ENCODE data around the gene ASCL5. TPM values are rescaled to one million over a fixed set of nuclear protein-coding genes. Genes with fewer than 3 reads are reported as not detected.

Gene ASCL5
- total and polyA plus RNA-seq, 2 donors, result 0.14 TPM; not detected in 1

DNA sequence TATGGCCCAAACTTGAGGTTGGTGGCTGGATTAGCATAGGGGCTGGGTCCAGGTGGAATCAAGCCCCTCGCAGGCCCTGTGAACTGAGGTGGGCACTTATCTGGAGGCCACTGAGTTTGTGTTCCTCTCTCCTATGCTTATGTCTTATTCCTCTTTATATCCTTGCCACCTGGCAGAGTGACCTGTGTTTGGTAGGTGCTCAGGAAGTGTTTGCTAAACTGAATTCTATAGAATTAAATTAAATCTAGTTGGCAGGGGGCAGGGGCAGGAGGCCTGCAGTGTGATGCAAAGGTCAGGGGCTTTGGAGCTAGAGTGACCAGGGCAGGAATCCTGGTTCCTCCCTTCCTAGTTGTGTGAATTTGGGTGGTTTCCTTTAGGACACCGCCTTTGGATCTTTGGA is 28.4 kb upstream of the ASCL5 start:
- no peak overlapping the region for H3K4me3 ChIP-seq (ENCODE audit: low read length in 2 of 2)
- no peaks in the 10 kb centered on the region for H3K9me3 ChIP-seq (ENCODE audit: control insufficient read depth in 2 of 2, insufficient read depth in 1 of 2, low read length in 1 of 2)
- no peak for DNase-seq (ENCODE audit: low read depth in 6 of 9, low spot score in 9 of 9)
- WGBS, result 99% methylated on average over 2 of the region's 2 CpGs
- H3K27ac ChIP-seq (ENCODE audit: low read depth in 1 of 2, low read length in 1 of 2), result no peak overlapping the region
- peaks cover 4 to 11% of the 10 kb centered on the region in 2 donors for H3K4me1 ChIP-seq (ENCODE audit: control insufficient read depth in 2 of 2, insufficient read depth in 2 of 2, low read length in 2 of 2)
- H3K36me3 ChIP-seq (ENCODE audit: control insufficient read depth in 2 of 2, insufficient read depth in 2 of 2, low read length in 1 of 2), result peaks cover 13 to 14% of the 10 kb centered on the region in 2 donors
- H3K27me3 ChIP-seq (ENCODE audit: control insufficient read depth in 2 of 2, insufficient read depth in 1 of 2, low read length in 1 of 2), result no peaks in the 10 kb centered on the region

DNA sequence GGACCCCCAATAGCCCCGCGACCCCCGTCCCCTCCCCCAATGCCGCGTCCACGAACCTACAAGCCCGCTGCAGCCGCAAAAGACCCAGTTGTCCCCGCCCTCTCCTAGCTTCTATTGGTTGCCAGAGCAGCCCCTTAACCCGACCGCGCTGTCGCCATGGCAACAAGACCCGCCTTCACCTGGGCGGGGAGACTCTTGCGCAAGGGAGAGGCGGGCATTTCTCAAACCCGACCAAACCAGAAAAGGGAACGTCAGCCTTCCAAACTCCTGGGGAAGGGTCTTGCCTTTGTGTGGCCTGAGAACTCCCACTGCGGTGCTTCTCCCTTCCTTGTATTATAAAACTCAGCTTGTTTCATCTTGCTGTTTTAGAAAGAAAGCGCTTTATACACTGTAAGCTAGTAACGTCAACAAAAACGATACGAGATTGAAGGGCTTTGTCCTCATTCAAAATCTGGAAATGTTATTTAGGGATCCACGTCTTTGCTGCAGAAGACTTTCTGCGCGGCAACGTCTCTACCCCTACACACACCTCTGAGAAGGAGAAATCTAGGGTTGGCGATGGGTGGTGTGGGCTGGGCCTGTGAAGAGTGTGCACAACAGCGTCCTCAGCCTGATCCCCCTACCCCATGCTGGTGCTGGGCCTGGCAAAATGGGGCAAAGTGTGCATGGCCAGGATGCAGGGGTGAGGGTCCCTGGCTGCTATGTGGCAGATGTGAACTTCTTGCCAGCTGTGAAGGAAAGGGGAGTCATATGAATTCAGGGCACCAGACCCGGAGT is 27.6 kb upstream of the ASCL5 start, which contains the start of gene TMEM9:
Gene TMEM9, minus strand, starts transcription at position 86 of the 777 bp plus-strand sequence. CDS start 551 bp downstream, outside the sequence.
- Histone ChIP-seq H3K4me1 (ENCODE audit: control insufficient read depth in 2 of 2, insufficient read depth in 2 of 2, low read length in 2 of 2) (peaks cover 4 to 11% of the 10 kb centered on the region in 2 donors), H3K27me3 (ENCODE audit: control insufficient read depth in 2 of 2, insufficient read depth in 1 of 2, low read length in 1 of 2) (no peaks in the 10 kb centered on the region), H3K36me3 (ENCODE audit: control insufficient read depth in 2 of 2, insufficient read depth in 2 of 2, low read length in 1 of 2) (peaks cover 13 to 14% of the 10 kb centered on the region in 2 donors), H3K9me3 (ENCODE audit: control insufficient read depth in 2 of 2, insufficient read depth in 1 of 2, low read length in 1 of 2) (no peaks in the 10 kb centered on the region), H3K4me3 (ENCODE audit: low read length in 2 of 2) (peak within 1 kb of the TSS; percentile 85 to 93), H3K27ac (ENCODE audit: low read depth in 1 of 2, low read length in 1 of 2) (peak within 1 kb of the TSS in 1 of 2 donors; percentile 55)
- 16% methylated on average over 31 of the region's 31 CpGs for WGBS
- DNase-seq (ENCODE audit: low read depth in 6 of 9, low spot score in 9 of 9), result peak; percentile 89 to 99 (median 97)

DNA sequence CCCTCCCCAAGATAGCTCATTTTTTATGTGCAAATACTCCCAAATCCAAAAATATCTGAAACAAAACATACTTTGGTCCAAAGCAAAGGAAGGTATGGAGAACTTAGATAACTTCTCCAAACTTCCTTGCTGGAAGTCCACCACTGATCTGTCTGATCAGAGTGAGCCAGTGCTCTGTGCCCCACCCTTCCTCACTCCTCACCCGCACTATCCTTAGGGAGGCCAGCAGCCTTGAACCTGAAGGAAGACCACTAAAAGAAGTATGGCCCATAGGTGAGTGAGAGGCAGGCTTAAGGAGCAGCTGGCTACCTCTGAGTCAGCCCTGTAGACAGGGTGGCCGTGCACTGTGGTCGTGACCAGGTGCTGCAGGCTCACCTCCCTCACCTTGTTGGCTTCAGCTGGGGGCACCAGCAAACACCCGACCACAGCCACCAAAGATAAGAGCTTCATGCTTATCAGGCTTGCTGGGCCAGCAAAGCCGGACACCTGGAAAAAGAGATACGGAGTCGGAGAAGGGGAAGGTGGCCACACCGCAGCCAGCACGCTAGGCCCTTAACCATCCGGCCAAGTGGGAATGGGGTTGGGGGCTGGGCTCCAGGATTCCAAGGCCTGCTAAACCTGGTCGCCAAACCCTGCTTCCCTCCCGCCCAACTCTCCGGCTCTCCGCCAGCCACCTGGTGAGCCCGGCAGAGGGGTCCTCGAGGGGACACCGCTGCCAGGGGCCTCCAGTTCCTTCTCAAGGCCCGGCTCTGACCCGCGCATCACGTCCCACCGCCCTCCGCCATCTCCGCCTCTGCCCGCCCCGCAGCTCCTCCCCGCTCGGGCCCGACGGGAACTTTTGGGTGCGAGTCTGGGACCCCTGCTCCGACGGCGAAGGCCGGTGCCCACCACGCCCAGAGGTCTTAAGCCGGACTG is 26.7 kb upstream of the ASCL5 start:
- peak overlapping the region; percentile 85 to 93 for H3K4me3 ChIP-seq (ENCODE audit: low read length in 2 of 2)
- peak in 2 of 9 donors; percentile 13 to 19 for DNase-seq (ENCODE audit: low read depth in 6 of 9, low spot score in 9 of 9)

DNA sequence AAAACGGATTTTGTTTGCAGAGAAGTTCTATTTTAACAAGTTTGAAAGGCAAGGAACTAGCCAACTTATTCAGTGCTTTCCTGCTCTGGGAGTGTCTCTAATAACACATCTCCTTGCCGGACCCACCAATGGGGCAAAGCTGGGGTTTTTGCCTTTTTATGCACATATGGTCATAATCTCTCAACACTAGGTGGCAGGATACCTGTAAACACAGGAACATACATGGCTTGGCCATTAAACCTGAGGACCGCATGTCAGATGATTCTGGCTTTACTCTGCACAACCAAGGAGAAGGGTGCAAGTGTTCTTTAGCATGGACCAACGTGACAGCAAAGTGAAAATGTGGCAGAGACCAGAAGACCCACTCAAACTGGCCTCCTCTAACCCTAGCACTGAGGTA is 22.4 kb upstream of the ASCL5 start:
- Histone ChIP-seq H3K27ac (ENCODE audit: low read depth in 1 of 2, low read length in 1 of 2) (no peak overlapping the region), H3K4me3 (ENCODE audit: low read length in 2 of 2) (no peak overlapping the region), H3K9me3 (ENCODE audit: control insufficient read depth in 2 of 2, insufficient read depth in 1 of 2, low read length in 1 of 2) (no peaks in the 10 kb centered on the region), H3K27me3 (ENCODE audit: control insufficient read depth in 2 of 2, insufficient read depth in 1 of 2, low read length in 1 of 2) (no peaks in the 10 kb centered on the region), H3K36me3 (ENCODE audit: control insufficient read depth in 2 of 2, insufficient read depth in 2 of 2, low read length in 1 of 2) (peaks cover 30 to 44% of the 10 kb centered on the region in 2 donors), H3K4me1 (ENCODE audit: control insufficient read depth in 2 of 2, insufficient read depth in 2 of 2, low read length in 2 of 2) (peaks cover 4 to 5% of the 10 kb centered on the region in 2 donors)
- WGBS, result 90% methylated on average over 4 of the region's 4 CpGs
- peak in 2 of 9 donors; percentile 15 to 23 for DNase-seq (ENCODE audit: low read depth in 6 of 9, low spot score in 9 of 9)

More for the DNA sequence above, 26.7 kb upstream of the ASCL5 start:
- Histone ChIP-seq H3K27ac (ENCODE audit: low read depth in 1 of 2, low read length in 1 of 2) (peak overlapping the region in 1 of 2 donors; percentile 1), H3K9me3 (ENCODE audit: control insufficient read depth in 2 of 2, insufficient read depth in 1 of 2, low read length in 1 of 2) (no peaks in the 10 kb centered on the region), H3K4me1 (ENCODE audit: control insufficient read depth in 2 of 2, insufficient read depth in 2 of 2, low read length in 2 of 2) (peaks cover 4 to 11% of the 10 kb centered on the region in 2 donors), H3K27me3 (ENCODE audit: control insufficient read depth in 2 of 2, insufficient read depth in 1 of 2, low read length in 1 of 2) (no peaks in the 10 kb centered on the region), H3K36me3 (ENCODE audit: control insufficient read depth in 2 of 2, insufficient read depth in 2 of 2, low read length in 1 of 2) (peaks cover 14 to 18% of the 10 kb centered on the region in 2 donors)
- WGBS, result 4% methylated on average over 37 of the region's 37 CpGs

DNA sequence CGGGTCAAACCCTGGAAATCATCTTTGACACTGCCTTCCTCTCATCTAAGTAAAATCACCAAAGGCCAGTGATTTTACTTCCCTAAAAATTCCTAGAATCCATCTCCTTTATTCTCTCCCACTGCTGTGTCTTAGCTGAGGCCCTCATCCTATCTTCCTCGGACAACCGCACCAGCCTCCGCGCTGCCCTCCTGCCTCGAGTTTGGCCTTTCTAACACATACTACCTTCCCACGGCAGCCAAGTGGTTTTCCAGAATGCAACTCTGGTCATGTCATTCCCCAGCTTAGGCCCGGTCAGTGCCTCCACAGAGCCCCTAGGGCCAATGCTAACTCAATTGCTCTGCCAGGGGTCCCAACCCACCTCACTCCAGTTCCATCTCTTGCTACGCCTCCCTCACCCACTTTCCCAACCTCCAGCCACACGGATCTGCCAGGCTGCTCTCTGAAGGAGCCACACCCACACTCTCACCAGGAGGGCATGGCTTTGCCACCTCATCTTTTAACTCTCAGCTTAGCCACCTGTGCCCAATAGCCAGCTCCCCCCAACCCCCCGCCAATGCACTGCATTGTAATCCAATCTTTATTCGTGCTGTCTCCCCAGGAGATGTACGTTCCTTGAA is 20.5 kb upstream of the ASCL5 start:
- 88% methylated on average over 13 of the region's 13 CpGs for whole genome bisulfite sequencing
- no peak overlapping the region for H3K4me3 ChIP-seq (ENCODE audit: low read length in 2 of 2)
- H3K27me3 ChIP-seq (ENCODE audit: control insufficient read depth in 2 of 2, insufficient read depth in 1 of 2, low read length in 1 of 2), result no peaks in the 10 kb centered on the region
- no peak for DNase-seq (ENCODE audit: low read depth in 6 of 9, low spot score in 9 of 9)
- H3K27ac ChIP-seq (ENCODE audit: low read depth in 1 of 2, low read length in 1 of 2), result no peak overlapping the region
- no peaks in the 10 kb centered on the region for H3K4me1 ChIP-seq (ENCODE audit: control insufficient read depth in 2 of 2, insufficient read depth in 2 of 2, low read length in 2 of 2)
- peaks cover 46 to 59% of the 10 kb centered on the region in 2 donors for H3K36me3 ChIP-seq (ENCODE audit: control insufficient read depth in 2 of 2, insufficient read depth in 2 of 2, low read length in 1 of 2)
- no peaks in the 10 kb centered on the region for H3K9me3 ChIP-seq (ENCODE audit: control insufficient read depth in 2 of 2, insufficient read depth in 1 of 2, low read length in 1 of 2)

DNA sequence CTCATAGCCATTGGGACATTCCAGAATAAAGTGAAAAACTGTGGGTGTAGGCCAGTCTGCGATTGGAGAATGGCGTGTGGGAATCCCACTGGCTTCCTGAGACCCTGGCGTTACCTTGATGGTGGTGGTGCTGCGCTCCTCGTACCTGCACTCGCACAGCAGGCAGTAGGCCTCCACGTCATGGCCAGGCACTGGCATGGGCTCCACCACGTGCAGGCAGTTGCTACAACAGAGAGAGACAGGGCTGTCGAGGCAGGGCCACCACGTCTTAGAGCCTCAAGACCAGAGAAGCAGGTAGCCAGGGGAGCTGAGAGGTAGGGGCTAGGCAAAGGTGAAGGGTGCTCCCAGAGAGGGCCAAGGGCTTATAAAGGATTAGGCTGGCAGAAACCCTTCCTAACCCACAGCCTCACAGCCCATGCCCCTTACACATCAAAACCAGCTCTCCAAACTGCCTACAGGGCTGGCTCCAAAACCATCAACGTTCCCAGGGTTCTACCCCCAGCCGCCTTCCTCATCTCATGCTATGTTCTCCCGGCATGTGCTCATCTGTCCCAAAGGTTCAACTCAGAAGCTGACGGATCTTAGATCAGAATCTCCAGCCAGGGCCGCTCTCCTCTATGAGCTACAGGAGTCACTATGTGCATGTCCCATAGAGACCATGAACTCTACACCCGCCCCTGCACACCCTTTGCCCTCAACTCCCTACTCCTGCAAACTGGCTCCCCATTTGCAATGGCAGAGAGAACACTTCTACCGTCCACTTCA is 19.8 kb upstream of the ASCL5 start:
- no peaks in the 10 kb centered on the region for H3K4me1 ChIP-seq (ENCODE audit: control insufficient read depth in 2 of 2, insufficient read depth in 2 of 2, low read length in 2 of 2)
- no peaks in the 10 kb centered on the region for H3K9me3 ChIP-seq (ENCODE audit: control insufficient read depth in 2 of 2, insufficient read depth in 1 of 2, low read length in 1 of 2)
- H3K27me3 ChIP-seq (ENCODE audit: control insufficient read depth in 2 of 2, insufficient read depth in 1 of 2, low read length in 1 of 2), result no peaks in the 10 kb centered on the region
- no peak for DNase-seq (ENCODE audit: low read depth in 6 of 9, low spot score in 9 of 9)
- 93% methylated on average over 17 of the region's 17 CpGs for WGBS
- no peak overlapping the region for H3K27ac ChIP-seq (ENCODE audit: low read depth in 1 of 2, low read length in 1 of 2)
- no peak overlapping the region for H3K4me3 ChIP-seq (ENCODE audit: low read length in 2 of 2)
- peaks cover 50 to 61% of the 10 kb centered on the region in 2 donors for H3K36me3 ChIP-seq (ENCODE audit: control insufficient read depth in 2 of 2, insufficient read depth in 2 of 2, low read length in 1 of 2)

DNA sequence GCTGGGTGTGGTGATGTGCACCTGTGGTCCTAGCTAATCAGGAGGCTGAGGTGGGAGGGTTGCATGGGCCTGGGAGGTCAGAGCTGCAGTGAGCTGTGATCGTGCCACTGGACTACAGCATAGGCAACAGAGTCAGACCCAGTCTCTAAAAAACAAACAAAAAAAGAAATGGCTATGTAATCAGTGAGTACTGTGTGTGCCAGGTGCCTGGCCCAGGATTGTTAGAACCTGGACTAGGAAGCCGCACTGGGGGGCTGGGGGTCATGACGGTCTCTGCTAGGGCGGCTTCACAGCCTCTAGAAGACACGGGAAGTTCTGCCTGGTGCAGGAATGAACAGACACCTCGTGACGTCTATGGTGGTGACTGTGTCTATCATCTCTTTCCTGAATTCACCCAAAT is 18.8 kb upstream of the ASCL5 start:
- peaks cover 52 to 61% of the 10 kb centered on the region in 2 donors for H3K36me3 ChIP-seq (ENCODE audit: control insufficient read depth in 2 of 2, insufficient read depth in 2 of 2, low read length in 1 of 2)
- 90% methylated on average over 7 of the region's 7 CpGs for WGBS
- H3K27ac ChIP-seq (ENCODE audit: low read depth in 1 of 2, low read length in 1 of 2), result no peak overlapping the region
- no peaks in the 10 kb centered on the region for H3K4me1 ChIP-seq (ENCODE audit: control insufficient read depth in 2 of 2, insufficient read depth in 2 of 2, low read length in 2 of 2)
- no peak overlapping the region for H3K4me3 ChIP-seq (ENCODE audit: low read length in 2 of 2)
- H3K27me3 ChIP-seq (ENCODE audit: control insufficient read depth in 2 of 2, insufficient read depth in 1 of 2, low read length in 1 of 2), result no peaks in the 10 kb centered on the region
- no peak for DNase-seq (ENCODE audit: low read depth in 6 of 9, low spot score in 9 of 9)
- no peaks in the 10 kb centered on the region for H3K9me3 ChIP-seq (ENCODE audit: control insufficient read depth in 2 of 2, insufficient read depth in 1 of 2, low read length in 1 of 2)

DNA sequence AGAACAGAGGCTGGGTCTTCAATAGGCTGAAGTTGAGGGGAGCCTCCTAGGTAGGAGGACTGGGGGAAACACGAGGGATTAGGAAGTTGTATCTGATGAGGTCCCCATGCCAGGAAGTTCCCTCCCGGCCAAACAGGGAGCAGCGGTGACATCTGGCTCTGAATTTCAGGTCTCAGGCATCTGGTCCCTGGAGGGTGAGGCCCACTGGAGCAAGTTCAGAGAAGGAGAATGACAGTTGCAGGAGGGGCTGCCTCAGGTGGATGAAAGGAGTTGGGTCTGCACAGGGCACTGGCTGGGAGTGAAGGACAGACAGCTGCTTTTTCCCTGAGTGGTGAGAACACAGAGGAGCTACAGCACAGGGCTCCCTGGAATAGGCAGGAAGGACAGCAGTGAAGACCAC is 18.1 kb upstream of the ASCL5 start:
- H3K36me3 ChIP-seq (ENCODE audit: control insufficient read depth in 2 of 2, insufficient read depth in 2 of 2, low read length in 1 of 2), result peaks cover 48 to 57% of the 10 kb centered on the region in 2 donors
- WGBS, result over 99% methylated on average over 3 of the region's 3 CpGs
- H3K4me3 ChIP-seq (ENCODE audit: low read length in 2 of 2), result no peak overlapping the region
- no peak for DNase-seq (ENCODE audit: low read depth in 6 of 9, low spot score in 9 of 9)
- H3K27me3 ChIP-seq (ENCODE audit: control insufficient read depth in 2 of 2, insufficient read depth in 1 of 2, low read length in 1 of 2), result no peaks in the 10 kb centered on the region
- H3K9me3 ChIP-seq (ENCODE audit: control insufficient read depth in 2 of 2, insufficient read depth in 1 of 2, low read length in 1 of 2), result no peaks in the 10 kb centered on the region
- no peaks in the 10 kb centered on the region for H3K4me1 ChIP-seq (ENCODE audit: control insufficient read depth in 2 of 2, insufficient read depth in 2 of 2, low read length in 2 of 2)
- no peak overlapping the region for H3K27ac ChIP-seq (ENCODE audit: low read depth in 1 of 2, low read length in 1 of 2)
